HEK293 (cell line): Measurements from ENCODE around the gene TYRO3.

Source experiments
- GLI4 ChIP-seq: fragments of 450-650 bp; formaldehyde crosslinking; IDR thresholded peaks from 2 replicates; pipeline ENCODE4 v1.5.1; 2016; ENCODE audit warnings: missing biosample characterization, missing genetic modification characterization
- HOXA7 ChIP-seq: sonication (generic); formaldehyde crosslinking; IDR thresholded peaks from 2 replicates; pipeline ENCODE4 v1.8.1; 2022; ENCODE audit warnings: missing genetic modification reagents, borderline replicate concordance
- IKZF3 ChIP-seq: fragments of 450-650 bp; IDR thresholded peaks from 2 replicates; pipeline ENCODE4 v1.5.0; 2018; ENCODE audit warnings: missing biosample characterization, mild to moderate bottlenecking, missing genetic modification characterization, moderate library complexity
- KLF9 ChIP-seq: fragments of 450-650 bp; formaldehyde crosslinking; IDR thresholded peaks from 2 replicates; pipeline ENCODE4 v1.5.1; 2016; ENCODE audit warnings: missing biosample characterization, missing genetic modification characterization, low read depth
- OSR2 ChIP-seq: fragments of 450-650 bp; formaldehyde crosslinking; IDR thresholded peaks from 2 replicates; pipeline ENCODE4 v1.5.1; 2016; ENCODE audit warnings: missing biosample characterization, missing genetic modification characterization
- PRDM10 ChIP-seq: fragments of 450-650 bp; formaldehyde crosslinking; IDR thresholded peaks from 2 replicates; pipeline ENCODE4 v1.5.1; 2016; ENCODE audit warnings: missing biosample characterization, missing genetic modification characterization
- SETDB1 ChIP-seq: IDR thresholded peaks from one replicate; pipeline ENCODE4 v1.6.1; 2017; ENCODE audit warnings: mild to moderate bottlenecking, low read length, moderate library complexity, mixed read lengths; ENCODE audit not compliant: insufficient read length
- SP2 ChIP-seq: fragments of 450-650 bp; formaldehyde crosslinking; IDR thresholded peaks from 2 replicates; pipeline ENCODE4 v1.5.1; 2016; ENCODE audit warnings: missing biosample characterization, missing genetic modification characterization
- SP7 ChIP-seq: fragments of 450-650 bp; formaldehyde crosslinking; IDR thresholded peaks from 2 replicates; pipeline ENCODE4 v1.5.1; 2016; ENCODE audit warnings: missing biosample characterization, missing genetic modification characterization
- YY1 ChIP-seq: fragments of 450-650 bp; formaldehyde crosslinking; IDR thresholded peaks from 2 replicates; pipeline ENCODE4 v1.5.1; 2018; ENCODE audit warnings: missing biosample characterization, missing genetic modification characterization
- YY2 ChIP-seq: fragments of 450-650 bp; formaldehyde crosslinking; IDR thresholded peaks from 2 replicates; pipeline ENCODE4 v1.5.1; 2016; ENCODE audit warnings: missing biosample characterization, missing genetic modification characterization
- ZBTB1 ChIP-seq: fragments of 450-650 bp; formaldehyde crosslinking; IDR thresholded peaks from 2 replicates; pipeline ENCODE4 v1.5.1; 2016; ENCODE audit warnings: missing biosample characterization, missing genetic modification characterization
- ZEB2 ChIP-seq: fragments of 450-650 bp; formaldehyde crosslinking; IDR thresholded peaks from 2 replicates; pipeline ENCODE4 v1.5.1; 2016; ENCODE audit warnings: missing biosample characterization, missing genetic modification characterization
- ZFP37 ChIP-seq: fragments of 450-650 bp; formaldehyde crosslinking; IDR thresholded peaks from 2 replicates; pipeline ENCODE4 v1.5.1; 2016; ENCODE audit warnings: missing biosample characterization, missing genetic modification characterization
- ZNF140 ChIP-seq: fragments of 450-650 bp; formaldehyde crosslinking; IDR thresholded peaks from 2 replicates; pipeline ENCODE4 v1.5.1; 2016; ENCODE audit warnings: missing biosample characterization, missing genetic modification characterization
- ZNF16 ChIP-seq: fragments of 450-650 bp; formaldehyde crosslinking; IDR thresholded peaks from 2 replicates; pipeline ENCODE4 v1.5.1; 2016; ENCODE audit warnings: low read depth, missing biosample characterization, missing genetic modification characterization
- ZNF274 ChIP-seq, 2 experiments: fragments of 200-500 bp in 1 of 2; fragments of 450-650 bp in 1 of 2; sonication (Bioruptor generic) in 1 of 2; formaldehyde crosslinking in 1 of 2; IDR thresholded peaks; 2 replicates each; pipeline versions ENCODE4 v1.5.1 to v1.6.1; 2014 to 2016; ENCODE audit warnings: borderline replicate concordance in 1 of 2, inconsistent platforms in 1 of 2, low read length in 1 of 2, missing biosample characterization in 1 of 2, missing genetic modification characterization in 1 of 2
- ZNF292 ChIP-seq: fragments of 450-650 bp; formaldehyde crosslinking; IDR thresholded peaks from 2 replicates; pipeline ENCODE4 v1.5.1; 2016; ENCODE audit warnings: low read depth, missing biosample characterization, missing genetic modification characterization, borderline replicate concordance
- ZNF324 ChIP-seq: fragments of 450-650 bp; formaldehyde crosslinking; IDR thresholded peaks from 2 replicates; pipeline ENCODE4 v1.5.1; 2016; ENCODE audit warnings: missing biosample characterization, missing genetic modification characterization
- ZNF433 ChIP-seq: fragments of 450-650 bp; formaldehyde crosslinking; IDR thresholded peaks from 2 replicates; pipeline ENCODE4 v1.5.1; 2016; ENCODE audit warnings: missing biosample characterization, missing genetic modification characterization, low read depth
- ZNF473 ChIP-seq: fragments of 450-650 bp; formaldehyde crosslinking; IDR thresholded peaks from 2 replicates; pipeline ENCODE4 v1.5.1; 2017; ENCODE audit warnings: missing biosample characterization, missing genetic modification characterization
- ZNF514 ChIP-seq: fragments of 450-650 bp; formaldehyde crosslinking; IDR thresholded peaks from 2 replicates; pipeline ENCODE4 v1.5.1; 2016; ENCODE audit warnings: missing biosample characterization, missing genetic modification characterization
- ZNF555 ChIP-seq: fragments of 450-650 bp; formaldehyde crosslinking; conservative IDR thresholded peaks from 2 replicates; pipeline ENCODE4 v1.5.1; 2017; ENCODE audit warnings: missing biosample characterization, mild to moderate bottlenecking, missing genetic modification characterization, inconsistent platforms
- ZNF571 ChIP-seq: fragments of 450-650 bp; formaldehyde crosslinking; IDR thresholded peaks from 2 replicates; pipeline ENCODE4 v1.5.0; 2017; ENCODE audit warnings: missing biosample characterization, missing genetic modification characterization
- ZNF600 ChIP-seq: fragments of 450-650 bp; formaldehyde crosslinking; IDR thresholded peaks from 2 replicates; pipeline ENCODE4 v1.5.1; 2016; ENCODE audit warnings: missing biosample characterization, missing genetic modification characterization
- ZNF624 ChIP-seq: fragments of 450-650 bp; formaldehyde crosslinking; IDR thresholded peaks from 2 replicates; pipeline ENCODE4 v1.5.1; 2017; ENCODE audit warnings: missing biosample characterization, missing genetic modification characterization
- ZNF707 ChIP-seq: fragments of 450-650 bp; formaldehyde crosslinking; IDR thresholded peaks from 2 replicates; pipeline ENCODE4 v1.5.1; 2016; ENCODE audit warnings: missing biosample characterization, missing genetic modification characterization
- ZNF768 ChIP-seq: fragments of 450-650 bp; formaldehyde crosslinking; IDR thresholded peaks from 2 replicates; pipeline ENCODE4 v1.5.1; 2018; ENCODE audit warnings: missing biosample characterization, mild to moderate bottlenecking, missing genetic modification characterization
- TF ChIP-seq, protein P1 (sequence below): sonication (generic); formaldehyde crosslinking; IDR thresholded peaks from 2 replicates; pipeline ENCODE4 v1.8.1; 2022; ENCODE audit warnings: mild to moderate bottlenecking, moderate library complexity, missing genetic modification reagents
- TF ChIP-seq, protein P2 (sequence below): fragments of 450-650 bp; formaldehyde crosslinking; IDR thresholded peaks from 2 replicates; pipeline ENCODE4 v1.5.1; 2016; ENCODE audit warnings: missing biosample characterization, missing genetic modification characterization
- TF ChIP-seq, protein P3 (sequence below): fragments of 450-650 bp; formaldehyde crosslinking; IDR thresholded peaks from 2 replicates; pipeline ENCODE4 v1.5.1; 2017; ENCODE audit warnings: missing biosample characterization, missing genetic modification characterization

TYRO3 gene

GRCh38 chr15:41557673-41558399 is 1.2 kb upstream of the TYRO3 start (continued):
- TF ChIP-seq GLI4 (tag by site-specific recombination): no peak
- TF ChIP-seq ZNF292 (tag by site-specific recombination): no peak
- no peak for TF ChIP-seq OSR2 (tag by site-specific recombination)
- TF ChIP-seq ZNF555 (tag by site-specific recombination): no peak
- no peak for TF ChIP-seq ZNF514 (tag by site-specific recombination)
- TF ChIP-seq, protein P1, sequence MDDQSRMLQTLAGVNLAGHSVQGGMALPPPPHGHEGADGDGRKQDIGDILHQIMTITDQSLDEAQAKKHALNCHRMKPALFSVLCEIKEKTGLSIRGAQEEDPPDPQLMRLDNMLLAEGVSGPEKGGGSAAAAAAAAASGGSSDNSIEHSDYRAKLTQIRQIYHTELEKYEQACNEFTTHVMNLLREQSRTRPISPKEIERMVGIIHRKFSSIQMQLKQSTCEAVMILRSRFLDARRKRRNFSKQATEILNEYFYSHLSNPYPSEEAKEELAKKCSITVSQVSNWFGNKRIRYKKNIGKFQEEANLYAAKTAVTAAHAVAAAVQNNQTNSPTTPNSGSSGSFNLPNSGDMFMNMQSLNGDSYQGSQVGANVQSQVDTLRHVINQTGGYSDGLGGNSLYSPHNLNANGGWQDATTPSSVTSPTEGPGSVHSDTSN (CRISPR knock-in tag): no peak
- no peak for TF ChIP-seq ZNF768 (tag by site-specific recombination)
- no peak for TF ChIP-seq ZNF16 (tag by site-specific recombination)
- TF ChIP-seq ZNF140: no peak
- TF ChIP-seq IKZF3 (tag by site-specific recombination): peak; percentile 41
- TF ChIP-seq YY1: no peak
- no peak for TF ChIP-seq KLF9 (tag by site-specific recombination)
- peak; percentile 52; the same call in 1 of the 2 replicates for TF ChIP-seq ZEB2 (tag by site-specific recombination)
- TF ChIP-seq ZNF433 (tag by site-specific recombination): no peak
- peak; percentile 61; the same call in 1 of the 2 replicates for TF ChIP-seq SP7
- no peak for TF ChIP-seq ZFP37 (tag by site-specific recombination)
- TF ChIP-seq, protein P2, sequence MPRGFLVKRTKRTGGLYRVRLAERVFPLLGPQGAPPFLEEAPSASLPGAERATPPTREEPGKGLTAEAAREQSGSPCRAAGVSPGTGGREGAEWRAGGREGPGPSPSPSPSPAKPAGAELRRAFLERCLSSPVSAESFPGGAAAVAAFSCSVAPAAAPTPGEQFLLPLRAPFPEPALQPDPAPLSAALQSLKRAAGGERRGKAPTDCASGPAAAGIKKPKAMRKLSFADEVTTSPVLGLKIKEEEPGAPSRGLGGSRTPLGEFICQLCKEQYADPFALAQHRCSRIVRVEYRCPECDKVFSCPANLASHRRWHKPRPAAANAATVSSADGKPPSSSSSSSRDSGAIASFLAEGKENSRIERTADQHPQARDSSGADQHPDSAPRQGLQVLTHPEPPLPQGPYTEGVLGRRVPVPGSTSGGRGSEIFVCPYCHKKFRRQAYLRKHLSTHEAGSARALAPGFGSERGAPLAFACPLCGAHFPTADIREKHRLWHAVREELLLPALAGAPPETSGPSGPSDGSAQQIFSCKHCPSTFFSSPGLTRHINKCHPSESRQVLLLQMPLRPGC (tag by site-specific recombination): no peak
- TF ChIP-seq ZNF473 (tag by site-specific recombination): no peak
- TF ChIP-seq ZBTB1 (tag by site-specific recombination): no peak
- TF ChIP-seq ZNF707 (tag by site-specific recombination): no peak
- TF ChIP-seq PRDM10 (tag by site-specific recombination): 0 out of 2 replicates have a peak, but pooled peaks have one; percentile 29
- no peak for TF ChIP-seq ZNF274 (IDR thresholded peaks at IDR 0.05; ENCODE audit: low read length)
- no peak for TF ChIP-seq ZNF274 (tag by site-specific recombination; IDR thresholded peaks at IDR 0.05; ENCODE audit: borderline replicate concordance)
- no peak for TF ChIP-seq HOXA7 (CRISPR knock-in tag)
- TF ChIP-seq YY2 (tag by site-specific recombination): no peak
- TF ChIP-seq ZNF571 (tag by site-specific recombination): no peak
- TF ChIP-seq ZNF600 (tag by site-specific recombination): peak; percentile 64
- peak; percentile 83 for TF ChIP-seq SP2 (tag by site-specific recombination)
- TF ChIP-seq, protein P3, sequence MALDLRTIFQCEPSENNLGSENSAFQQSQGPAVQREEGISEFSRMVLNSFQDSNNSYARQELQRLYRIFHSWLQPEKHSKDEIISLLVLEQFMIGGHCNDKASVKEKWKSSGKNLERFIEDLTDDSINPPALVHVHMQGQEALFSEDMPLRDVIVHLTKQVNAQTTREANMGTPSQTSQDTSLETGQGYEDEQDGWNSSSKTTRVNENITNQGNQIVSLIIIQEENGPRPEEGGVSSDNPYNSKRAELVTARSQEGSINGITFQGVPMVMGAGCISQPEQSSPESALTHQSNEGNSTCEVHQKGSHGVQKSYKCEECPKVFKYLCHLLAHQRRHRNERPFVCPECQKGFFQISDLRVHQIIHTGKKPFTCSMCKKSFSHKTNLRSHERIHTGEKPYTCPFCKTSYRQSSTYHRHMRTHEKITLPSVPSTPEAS (tag by site-specific recombination): no peak
- no peak for TF ChIP-seq ZNF324 (tag by site-specific recombination)
- TF ChIP-seq SETDB1: no peak
- TF ChIP-seq ZNF624 (tag by site-specific recombination): no peak
